RWPE2 (cell line): ENCODE measurements around the gene AGMAT.

Source experiments
- ATAC-seq: fragments of 200-7000 bp; cut with Tn5 transposase; 3 replicates; pipeline ENCODE4 v1.9.1; 2021; ENCODE audit warnings: low read depth
- DNase-seq: peaks from one replicate; pipeline ENCODE4 v3.0.0-alpha.2; 2020; ENCODE audit warnings: low spot score
- H3K27ac ChIP-seq: fragments of 450-650 bp; 2 replicates; pipeline ENCODE4 v1.5.1; 2017; ENCODE audit warnings: mild to moderate bottlenecking; ENCODE audit not compliant: poor library complexity, severe bottlenecking
- H3K27me3 ChIP-seq: fragments of 250-450 bp; sonication (Bioruptor Pico); 2 replicates; pipeline ENCODE4 v1.5.1; 2021; ENCODE audit warnings: mild to moderate bottlenecking, moderate library complexity; ENCODE audit not compliant: insufficient read depth, poor library complexity, severe bottlenecking
- H3K36me3 ChIP-seq: fragments of 250-450 bp; sonication (Bioruptor Pico); 2 replicates; pipeline ENCODE4 v1.5.1; 2020; ENCODE audit warnings: low read depth, mild to moderate bottlenecking, moderate library complexity
- H3K4me1 ChIP-seq: fragments of 250-450 bp; sonication (Bioruptor Pico); 2 replicates; pipeline ENCODE4 v1.5.1; 2021; ENCODE audit warnings: mild to moderate bottlenecking, moderate library complexity; ENCODE audit not compliant: insufficient read depth, poor library complexity, severe bottlenecking
- H3K4me3 ChIP-seq: fragments of 250-450 bp; sonication (Bioruptor Pico); 2 replicates; pipeline ENCODE4 v1.5.1; 2021; ENCODE audit warnings: mild to moderate bottlenecking, moderate library complexity; ENCODE audit not compliant: severe bottlenecking
- H3K9me3 ChIP-seq: fragments of 250-450 bp; sonication (Bioruptor Pico); 2 replicates; pipeline ENCODE4 v1.5.1; 2021; ENCODE audit warnings: mild to moderate bottlenecking, moderate library complexity; ENCODE audit not compliant: severe bottlenecking
- CTCF ChIP-seq: fragments of 450-650 bp; IDR thresholded peaks from one replicate; pipeline ENCODE4 v1.5.1; 2017; ENCODE audit warnings: mild to moderate bottlenecking, moderate library complexity; ENCODE audit not compliant: poor library complexity, severe bottlenecking

AGMAT gene

DNA sequence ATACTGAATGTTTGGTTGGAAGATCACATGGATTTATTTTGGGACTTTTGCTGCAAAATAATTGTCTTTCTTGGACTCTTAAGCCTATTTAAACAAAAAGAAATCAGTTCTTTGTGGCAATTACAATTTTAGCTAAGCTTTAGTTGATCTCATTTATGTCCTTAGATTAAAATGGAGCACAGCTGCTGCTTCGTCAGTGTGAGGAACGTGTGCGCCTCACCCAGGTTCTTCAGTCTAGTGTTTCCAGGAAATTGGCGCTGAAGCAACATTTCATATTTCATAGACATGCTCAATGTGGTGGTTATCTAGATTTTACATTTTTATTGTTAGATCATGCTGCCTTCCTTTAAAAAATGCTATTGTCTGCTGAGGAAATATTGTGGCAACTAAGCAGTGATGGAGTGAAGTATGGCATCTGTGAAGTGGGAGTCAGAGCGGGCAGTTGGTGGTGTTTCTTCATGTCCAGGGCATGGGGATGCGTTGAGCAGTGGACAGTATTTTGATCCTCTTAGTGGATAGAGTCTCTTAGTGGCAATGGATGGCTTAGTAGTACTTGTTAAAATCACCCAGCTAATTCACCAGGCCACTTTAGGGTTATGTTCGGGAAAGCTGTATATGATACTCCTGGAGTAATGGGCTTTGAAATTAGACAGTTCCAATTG is 38.0 kb upstream of the AGMAT start:
- no peaks in the 10 kb centered on the region for H3K9me3 ChIP-seq
- H3K4me3 ChIP-seq, result no peak overlapping the region
- no peak for TF ChIP-seq CTCF
- no peak for ATAC-seq
- H3K36me3 ChIP-seq, result peaks cover 41% of the 10 kb centered on the region
- H3K4me1 ChIP-seq, result peaks cover 22% of the 10 kb centered on the region
- DNase-seq, result no peak
- no peaks in the 10 kb centered on the region for H3K27me3 ChIP-seq
- no peak overlapping the region for H3K27ac ChIP-seq

DNA sequence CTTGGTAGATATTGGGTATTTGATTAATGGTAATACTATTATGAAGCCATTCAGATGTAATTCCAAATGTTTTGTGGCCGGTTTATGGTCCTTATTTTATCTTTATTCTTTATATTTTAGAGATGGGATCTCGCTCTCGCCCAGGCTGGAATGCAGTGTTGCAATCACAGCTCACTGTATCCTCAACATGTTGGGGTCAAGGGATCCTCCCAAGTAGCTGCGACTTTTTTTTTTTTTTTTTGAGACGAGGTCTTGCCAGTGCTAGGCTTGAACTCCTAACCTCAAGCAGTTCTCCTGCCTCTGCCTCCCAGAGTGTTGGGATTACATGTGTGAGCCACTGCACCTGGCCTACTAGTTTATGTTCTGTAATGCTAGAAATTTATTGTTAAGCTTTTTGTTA is 37.1 kb upstream of the AGMAT start:
- ATAC-seq, result no peak
- H3K9me3 ChIP-seq, result no peaks in the 10 kb centered on the region
- H3K27ac ChIP-seq, result no peak overlapping the region
- H3K27me3 ChIP-seq, result no peaks in the 10 kb centered on the region
- H3K4me1 ChIP-seq, result peaks cover 22% of the 10 kb centered on the region
- no peak for TF ChIP-seq CTCF
- H3K4me3 ChIP-seq, result no peak overlapping the region
- DNase-seq, result no peak
- H3K36me3 ChIP-seq, result peaks cover 33% of the 10 kb centered on the region

DNA sequence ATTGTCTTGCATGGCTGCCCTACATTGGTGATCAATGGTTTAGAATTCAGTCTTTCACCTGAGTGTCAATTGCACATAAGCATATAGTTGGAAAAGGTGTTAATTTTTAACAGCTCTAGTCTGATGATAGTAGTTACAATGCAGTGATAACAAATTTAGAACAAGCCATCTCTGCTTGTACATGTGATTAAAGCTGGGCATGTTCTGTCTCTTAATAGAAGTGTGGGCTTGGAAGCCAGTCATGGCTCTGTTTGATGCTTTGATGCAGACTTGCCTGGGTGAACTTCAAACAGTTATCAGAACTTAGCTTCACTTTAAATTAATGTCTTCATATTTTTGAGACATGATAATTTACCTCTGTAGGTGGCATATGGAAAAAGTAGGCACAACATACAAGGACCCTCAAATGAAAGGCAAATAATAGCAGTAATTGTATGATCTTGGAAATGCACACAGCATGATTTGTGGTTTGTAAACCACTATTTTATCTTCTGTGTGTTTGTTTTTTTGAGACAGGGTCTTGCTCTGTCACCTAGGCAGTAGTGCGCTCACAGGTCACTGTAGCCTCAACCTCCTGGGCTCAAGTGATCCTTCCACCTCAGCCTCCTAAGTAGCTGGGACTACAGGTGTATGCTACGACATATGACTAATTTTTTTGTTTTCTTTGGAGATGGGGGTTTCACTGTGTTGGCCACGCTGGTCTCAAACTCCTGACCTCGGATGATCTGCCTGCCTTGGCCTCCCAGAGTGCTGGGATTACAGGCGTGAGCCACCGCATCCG is 36.2 kb upstream of the AGMAT start:
- Histone ChIP-seq H3K4me1 (peaks cover 27% of the 10 kb centered on the region), H3K9me3 (no peaks in the 10 kb centered on the region), H3K4me3 (no peak overlapping the region), H3K27ac (no peak overlapping the region), H3K36me3 (peaks cover 25% of the 10 kb centered on the region), H3K27me3 (no peaks in the 10 kb centered on the region)
- no peak for DNase-seq
- TF ChIP-seq CTCF, result no peak
- ATAC-seq, result no peak

DNA sequence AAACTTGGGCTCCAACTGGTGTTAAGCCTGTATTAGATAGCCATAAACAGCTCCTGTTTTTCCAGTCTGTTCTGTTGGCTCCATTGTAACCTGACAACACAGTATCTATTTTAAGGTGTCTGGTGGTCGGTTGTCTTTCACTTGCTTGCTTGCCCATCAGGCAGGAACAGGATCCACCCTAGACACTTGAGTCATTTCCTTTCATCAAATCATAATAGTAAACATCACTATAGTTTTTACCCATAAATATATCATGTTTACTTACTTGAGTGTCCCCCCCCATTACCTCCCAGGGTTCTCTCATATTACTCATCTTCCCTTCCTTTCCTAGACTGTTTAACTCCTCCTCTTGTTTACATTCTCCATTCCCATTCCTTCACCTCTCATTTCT is 35.3 kb upstream of the AGMAT start:
- DNase-seq (no peak), ATAC-seq (peak; percentile 39)
- H3K36me3 ChIP-seq, result peaks cover 16% of the 10 kb centered on the region
- H3K9me3 ChIP-seq, result no peaks in the 10 kb centered on the region
- H3K4me3 ChIP-seq, result no peak overlapping the region
- no peaks in the 10 kb centered on the region for H3K27me3 ChIP-seq
- H3K4me1 ChIP-seq, result peaks cover 27% of the 10 kb centered on the region
- TF ChIP-seq CTCF, result no peak
- peak overlapping the region; percentile 91 for H3K27ac ChIP-seq
